Fibroblast of peridontal ligament (primary cell): Measurements from ENCODE around the gene JAK1.
"Not testable (repeated sequence)": the region's sequence is repeated elsewhere in the genome, so short reads cannot be mapped to it uniquely, and the experiment has no call there.

Experiments
- DNase-seq: peaks from one replicate; pipeline ENCODE4 v3.0.0-alpha.2; 2010; ENCODE audit errors: extremely low read depth

Gene JAK1

DNA sequence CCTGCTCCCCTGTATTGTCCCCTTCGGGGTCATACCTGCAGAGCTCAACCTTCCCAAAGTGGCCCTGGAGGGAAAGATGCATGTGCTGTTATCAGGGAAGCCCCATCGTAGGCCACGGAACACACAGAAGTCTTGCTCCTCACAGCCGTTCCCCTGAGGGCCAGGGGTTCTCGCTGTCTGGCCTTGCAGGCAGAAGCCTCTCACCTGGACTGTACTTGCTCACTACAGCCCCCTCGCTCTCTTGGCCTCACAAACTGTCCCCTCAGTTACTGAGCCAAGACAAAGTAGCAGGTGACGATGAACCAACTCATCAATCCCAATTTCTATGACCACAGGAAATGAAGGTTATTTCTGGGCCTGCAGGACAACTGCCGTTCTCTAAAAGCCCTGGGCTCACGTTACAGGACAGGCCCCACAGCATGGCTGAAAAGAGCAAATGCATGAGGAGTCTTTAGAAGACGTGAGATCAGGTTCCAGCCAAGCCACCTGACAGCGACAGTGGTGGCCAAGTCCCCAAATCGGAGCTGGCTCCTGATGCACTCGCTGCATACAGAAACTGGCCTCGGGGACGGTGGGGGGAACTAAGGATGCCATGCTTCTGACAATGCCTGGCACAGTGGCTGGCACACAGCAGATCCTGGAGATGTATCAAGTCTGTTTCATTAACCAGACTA, 126.5 kb downstream of the JAK1 start:
- DNase-seq, result no peak

- DNase-seq, result no peak
Measured at GRCh38 chr1:64839261-64839660, 127.1 kb downstream of the JAK1 start.

GRCh38 chr1:64838486-64838885, 127.9 kb downstream of the JAK1 start:
- DNase-seq, result no peak

DNA sequence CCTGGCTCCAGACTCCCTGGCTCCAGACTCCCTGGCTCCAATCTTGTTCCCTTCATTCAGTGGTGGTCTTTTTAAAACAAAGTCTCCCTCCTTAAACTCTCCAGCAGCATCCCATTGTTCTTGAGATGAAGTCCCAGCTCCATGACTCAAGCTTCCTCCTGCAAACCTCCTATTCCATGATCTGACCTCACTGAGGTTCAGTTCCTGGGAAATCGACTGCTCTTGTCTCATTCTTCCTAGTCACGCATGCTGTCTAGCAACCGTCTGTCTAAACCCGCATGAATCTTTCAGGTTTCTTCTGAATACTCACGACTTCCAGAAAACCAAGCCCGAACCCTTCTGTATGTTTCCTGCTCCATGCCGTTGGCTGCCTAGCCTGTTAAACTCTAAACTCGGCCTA, 129.5 kb downstream of the JAK1 start:
- DNase-seq, result no peak

- DNase-seq, result peak; percentile 68
Measured at GRCh38 chr1:64834734-64835133, 131.6 kb downstream of the JAK1 start.

DNA sequence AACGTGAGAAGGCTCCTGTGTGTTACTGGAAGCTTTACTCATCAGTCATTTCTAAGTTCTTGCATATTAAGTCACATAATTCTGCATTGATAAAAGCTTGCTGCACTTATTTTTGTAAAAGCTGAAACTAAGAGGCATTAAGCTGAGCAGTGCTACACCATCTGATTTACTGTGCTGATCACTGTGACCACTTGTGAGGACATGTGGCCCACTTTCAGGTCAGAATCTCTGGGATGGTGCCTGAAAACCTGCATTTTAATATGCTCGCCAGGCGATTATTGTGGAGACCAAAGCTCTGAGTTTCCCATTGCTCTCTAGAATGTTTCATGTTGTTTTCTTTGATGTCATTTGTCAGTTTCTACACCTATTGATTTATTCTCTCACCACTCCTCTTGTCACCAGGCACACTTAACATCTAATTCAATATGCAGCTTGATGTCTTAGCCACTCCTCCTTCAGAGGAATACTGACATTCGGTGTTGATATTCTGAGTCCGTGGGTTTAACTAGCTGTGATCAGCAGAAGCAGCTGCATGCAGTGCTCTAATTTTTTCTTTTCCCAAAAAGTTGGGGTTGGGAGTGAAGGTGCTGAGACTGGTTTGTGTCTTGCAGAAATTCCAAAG, 136.2 kb downstream of the JAK1 start:
- no peak for DNase-seq

- no peak for DNase-seq
Measured at GRCh38 chr1:64829411-64830029, 136.8 kb downstream of the JAK1 start.

- no peak for DNase-seq
Measured at GRCh38 chr1:64828829-64829228, 137.5 kb downstream of the JAK1 start.

DNA sequence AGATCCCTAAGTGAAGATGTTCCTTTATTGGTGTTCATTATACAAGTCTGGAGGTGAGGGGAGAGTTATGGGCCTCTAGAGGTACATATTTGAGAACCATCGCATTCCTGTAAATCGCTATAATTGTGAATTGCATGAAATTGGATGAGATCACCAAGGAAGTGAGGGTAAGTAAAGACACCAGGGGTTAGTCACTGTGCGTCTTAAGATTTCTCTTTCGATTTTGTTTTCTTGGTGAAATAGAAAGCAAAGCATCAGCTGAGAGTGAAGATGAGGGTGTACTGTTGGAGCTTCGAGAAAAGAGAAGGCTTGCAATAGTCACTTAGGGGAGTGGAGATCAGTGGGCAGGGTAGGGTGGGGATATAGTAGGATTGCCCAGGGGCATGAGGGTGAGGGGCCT, 139.4 kb downstream of the JAK1 start:
- peak; percentile 43 for DNase-seq

- DNase-seq, result peak; percentile 91
Measured at GRCh38 chr1:64823691-64824476, 142.5 kb downstream of the JAK1 start.

- DNase-seq, result peak; percentile 49
Measured at GRCh38 chr1:64822621-64823020, 143.7 kb downstream of the JAK1 start.

DNA sequence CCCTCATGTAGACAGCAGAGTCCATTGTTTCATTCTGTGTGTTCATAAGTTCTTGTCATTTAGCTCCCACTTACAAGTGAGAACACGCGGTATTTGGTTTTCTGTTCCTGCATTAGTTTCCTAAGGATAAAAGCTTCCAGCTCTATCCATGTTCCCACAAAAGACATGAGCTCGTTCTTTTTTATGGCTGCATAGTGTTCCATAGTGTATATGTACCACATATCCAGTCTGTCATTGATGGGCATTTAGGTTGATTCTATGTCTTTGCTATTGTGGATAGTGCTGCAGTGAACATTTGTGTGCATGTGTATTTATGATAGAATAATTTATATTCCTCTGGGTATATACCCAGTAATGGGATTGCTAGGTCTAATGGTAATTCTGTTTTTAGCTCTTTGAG, 145.8 kb downstream of the JAK1 start:
- DNase-seq, result not testable (repeated sequence)

GRCh38 chr1:64817364-64817763, 149.0 kb downstream of the JAK1 start:
- DNase-seq, result not testable (repeated sequence)

GRCh38 chr1:64814427-64814826, 151.9 kb downstream of the JAK1 start:
- DNase-seq, result no peak

- DNase-seq, result no peak
Measured at GRCh38 chr1:64811131-64811530, 155.2 kb downstream of the JAK1 start.

GRCh38 chr1:64810001-64810400, 156.3 kb downstream of the JAK1 start:
- no peak for DNase-seq

- no peak for DNase-seq
Measured at GRCh38 chr1:64809309-64809708, 157.0 kb downstream of the JAK1 start.

DNA sequence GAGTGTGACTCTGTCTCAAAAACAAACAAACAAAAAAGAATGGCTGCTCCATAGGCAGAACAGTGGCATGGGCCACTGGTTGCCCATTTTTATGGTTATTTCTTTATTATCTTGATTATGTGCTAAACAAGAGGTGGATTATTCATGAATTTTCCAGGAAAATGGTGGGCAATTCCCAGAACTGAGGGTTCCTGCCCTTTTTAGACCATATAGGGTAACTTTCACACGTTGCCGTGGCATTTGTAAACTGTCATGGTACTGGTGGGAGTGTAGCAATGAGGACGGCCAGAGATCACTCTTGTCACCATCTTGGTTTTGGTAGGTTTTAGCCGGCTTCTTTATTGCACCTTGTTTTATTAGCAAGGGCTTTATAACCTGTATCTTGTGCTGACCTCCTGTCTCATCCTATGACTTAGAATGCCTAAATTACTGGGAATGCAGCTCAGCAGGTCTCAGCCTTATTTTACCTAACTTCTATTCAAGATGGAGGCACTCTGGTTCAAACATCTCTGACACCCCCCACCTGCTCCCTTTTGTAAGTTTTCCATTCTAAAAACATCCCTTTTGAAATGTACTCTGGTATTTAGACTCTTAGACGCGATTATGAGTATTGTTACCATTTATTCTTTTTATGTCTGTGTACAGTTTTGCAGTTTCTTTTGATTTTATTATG, 164.4 kb downstream of the JAK1 start:
- DNase-seq, result no peak

GRCh38 chr1:64798872-64799271, 167.5 kb downstream of the JAK1 start:
- no peak for DNase-seq

DNA sequence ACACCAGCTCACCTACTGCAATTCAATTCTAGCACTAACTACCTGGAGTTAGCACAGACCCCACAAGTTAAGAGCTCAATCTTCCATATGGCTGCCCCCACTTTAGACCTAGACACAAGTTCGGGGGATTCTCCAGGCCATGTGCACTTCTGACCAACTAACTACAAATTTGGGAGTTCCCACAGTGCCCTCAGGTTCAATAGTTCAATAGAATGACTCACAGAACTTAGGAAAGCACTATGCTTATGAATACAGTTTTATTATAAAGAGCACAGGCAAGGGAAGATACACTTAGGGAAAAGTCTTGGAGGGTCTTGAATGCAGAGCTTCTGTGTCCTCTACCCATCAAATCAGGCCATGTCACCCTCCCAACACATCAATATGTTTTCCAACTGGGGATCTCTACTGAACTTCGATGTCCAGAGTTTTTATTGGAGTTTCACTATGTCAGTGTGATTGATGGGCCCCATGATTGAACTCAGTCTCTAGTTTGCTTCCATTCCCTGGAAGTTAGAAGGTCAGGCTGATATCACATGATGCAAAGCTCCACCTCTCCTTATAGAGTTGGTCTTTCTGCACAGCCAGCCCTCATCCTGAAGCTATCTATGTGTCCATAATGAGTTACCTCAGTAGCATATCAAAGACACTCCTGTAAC, 175.4 kb downstream of the JAK1 start:
- DNase-seq, result no peak
